Activated T-helper 1 cell treated with anti-CD3 and anti-CD28 coated beads, Interleukin-12 subunit alpha, Interleukin-12 subunit beta, Interleukin-2, Interleukin-4 antibody, amounts not matched to agents 30 ng/mL and 10 ng/mL and 1 ng/mL, durations not matched to agents 14 hours and 24 hours and 36 hours (primary cell): Measurements from ENCODE around the gene TPST2. TPM values are rescaled to one million over a fixed set of nuclear protein-coding genes. Genes with fewer than 3 reads are reported as not detected.

Experiments used
- DNase-seq: peaks from one replicate; pipeline ENCODE4 v3.0.0; 2021; ENCODE audit warnings: low spot score
- H3K27ac Mint-ChIP-seq: one replicate; pipeline ENCODE4 v1.8.0; 2021; ENCODE audit warnings: mild to moderate bottlenecking, mixed read lengths
- H3K27me3 Mint-ChIP-seq: one replicate; pipeline ENCODE4 v1.8.0; 2022; ENCODE audit warnings: mild to moderate bottlenecking, moderate library complexity, mixed read lengths; ENCODE audit not compliant: insufficient read depth
- H3K36me3 Mint-ChIP-seq: one replicate; pipeline ENCODE4 v1.8.0; 2021; ENCODE audit warnings: low read depth, mixed read lengths
- H3K4me1 Mint-ChIP-seq: one replicate; pipeline ENCODE4 v1.8.0; 2021; ENCODE audit warnings: low read depth, mixed read lengths
- H3K4me3 Mint-ChIP-seq: one replicate; pipeline ENCODE4 v1.8.0; 2021; ENCODE audit warnings: mild to moderate bottlenecking, moderate library complexity, mixed read lengths
- H3K9me3 Mint-ChIP-seq: one replicate; pipeline ENCODE4 v1.8.0; 2021; ENCODE audit warnings: mixed read lengths
- intact Hi-C: fragments of 100-400 bp; cut with micrococcal nuclease; formaldehyde crosslinking; loops from one replicate; pipeline ENCODE4 v1.15.1; 2024
- total RNA-seq: library from RNA; stranded (reverse); gene quantifications from 2 replicates; pipeline ENCODE4 v1.2.3, GENCODE V29; 2022

Gene TPST2
- total RNA-seq, 1 donor from 2014 or later = 36.1 TPM

GRCh38 chr22:26585104-26585790 lies 4.7 kb downstream of the TPST2 start:
- DNase-seq = no peak
- Mint-ChIP-seq H3K27ac (peak overlapping the region; percentile 23), H3K27me3 (no peaks in the 10 kb centered on the region), H3K4me1 (peaks cover 72% of the 10 kb centered on the region), H3K36me3 (peaks cover 25% of the 10 kb centered on the region), H3K4me3 (peak overlapping the region; percentile 30), H3K9me3 (no peaks in the 10 kb centered on the region)
- intact Hi-C loops = loop anchor here (5.0 kb wide), 1 partner anchor 38 kb away; no protein-coding TSS in a partner anchor

DNA sequence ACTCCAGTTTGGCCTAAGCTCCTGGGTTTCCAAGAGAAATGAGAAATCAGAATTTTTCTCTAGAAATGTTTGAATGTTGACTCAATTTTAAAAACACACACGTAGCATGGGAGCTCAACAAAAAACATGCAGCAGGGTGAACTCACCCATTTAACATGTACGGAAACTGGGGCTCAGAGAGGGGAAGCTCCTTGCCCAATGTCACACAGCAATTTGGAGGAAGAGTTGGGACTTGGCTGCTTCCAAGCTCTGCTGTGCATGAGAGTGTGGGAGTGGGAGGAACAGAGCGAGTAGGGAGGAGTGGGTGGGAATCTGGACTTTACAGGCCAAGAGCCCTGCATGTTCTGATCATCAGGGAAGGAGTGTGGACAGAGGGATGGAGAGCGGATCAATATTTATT lies 5.9 kb downstream of the TPST2 start:
- Mint-ChIP-seq H3K27me3 (no peaks in the 10 kb centered on the region), H3K4me3 (no peak overlapping the region), H3K36me3 (peaks cover 29% of the 10 kb centered on the region), H3K9me3 (no peaks in the 10 kb centered on the region), H3K27ac (peak overlapping the region; percentile 40), H3K4me1 (peaks cover 78% of the 10 kb centered on the region)
- DNase-seq = no peak
- intact Hi-C loops = no loop called here

- intact Hi-C loops = no loop called here
- Mint-ChIP-seq H3K36me3 (peaks cover 31% of the 10 kb centered on the region), H3K9me3 (no peaks in the 10 kb centered on the region), H3K4me3 (no peak overlapping the region), H3K27me3 (no peaks in the 10 kb centered on the region), H3K27ac (no peak overlapping the region), H3K4me1 (peaks cover 71% of the 10 kb centered on the region)
- DNase-seq = no peak
Measured at GRCh38 chr22:26581633-26582168, 8.2 kb downstream of the TPST2 start.

GRCh38 chr22:26581026-26581425 lies 8.9 kb downstream of the TPST2 start:
- Mint-ChIP-seq H3K27ac (peak overlapping the region; percentile 53), H3K9me3 (no peaks in the 10 kb centered on the region), H3K36me3 (peaks cover 36% of the 10 kb centered on the region), H3K4me1 (peaks cover 71% of the 10 kb centered on the region), H3K27me3 (no peaks in the 10 kb centered on the region), H3K4me3 (peak overlapping the region; percentile 9)
- no peak for DNase-seq
- intact Hi-C loops = no loop called here

- DNase-seq = no peak
- intact Hi-C loops = no loop called here
- peaks cover 69% of the 10 kb centered on the region for H3K4me1 Mint-ChIP-seq
- no peaks in the 10 kb centered on the region for H3K9me3 Mint-ChIP-seq
- H3K27ac Mint-ChIP-seq = peak overlapping the region; percentile 84
- H3K27me3 Mint-ChIP-seq = no peaks in the 10 kb centered on the region
- H3K36me3 Mint-ChIP-seq = peaks cover 35% of the 10 kb centered on the region
- peak overlapping the region; percentile 62 for H3K4me3 Mint-ChIP-seq
Measured at GRCh38 chr22:26580240-26580962, 9.5 kb downstream of the TPST2 start.

- peaks cover 39% of the 10 kb centered on the region for H3K36me3 Mint-ChIP-seq
- no peaks in the 10 kb centered on the region for H3K27me3 Mint-ChIP-seq
- H3K4me1 Mint-ChIP-seq = peaks cover 66% of the 10 kb centered on the region
- DNase-seq = peak; percentile 59
- intact Hi-C loops = loop anchor here (1.0 kb wide), 1 partner anchor 11 kb away; the partner anchor contains the start of gene TPST2
- no peaks in the 10 kb centered on the region for H3K9me3 Mint-ChIP-seq
- H3K4me3 Mint-ChIP-seq = peak overlapping the region; percentile 62
- H3K27ac Mint-ChIP-seq = peak overlapping the region; percentile 84
Measured at GRCh38 chr22:26579331-26579886, 10.5 kb downstream of the TPST2 start.

DNA sequence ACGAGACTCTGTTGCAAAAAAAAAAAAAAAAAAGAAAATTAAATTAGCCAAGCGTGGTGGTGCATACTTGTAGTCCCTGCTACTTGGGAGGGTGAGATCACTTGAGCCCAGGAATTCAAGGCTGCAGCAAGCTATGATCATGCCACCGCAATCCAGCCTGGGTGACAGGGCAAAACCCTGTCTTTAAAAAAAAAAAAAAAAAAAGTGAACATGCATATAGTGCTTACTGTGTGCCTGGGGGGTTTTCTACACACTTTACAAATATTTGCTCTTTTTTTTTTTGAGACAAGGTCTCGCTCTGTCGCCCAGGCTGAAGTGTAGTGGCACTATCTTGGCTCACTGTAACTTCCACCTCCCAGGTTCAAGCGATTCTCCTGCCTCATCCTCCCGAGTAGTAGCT lies 12.9 kb downstream of the TPST2 start:
- H3K27me3 Mint-ChIP-seq = no peaks in the 10 kb centered on the region
- intact Hi-C loops = no loop called here
- no peak overlapping the region for H3K27ac Mint-ChIP-seq
- no peaks in the 10 kb centered on the region for H3K9me3 Mint-ChIP-seq
- H3K4me3 Mint-ChIP-seq = no peak overlapping the region
- DNase-seq = no peak
- peaks cover 69% of the 10 kb centered on the region for H3K4me1 Mint-ChIP-seq
- peaks cover 45% of the 10 kb centered on the region for H3K36me3 Mint-ChIP-seq

GRCh38 chr22:26576026-26576680 lies 13.8 kb downstream of the TPST2 start:
- Mint-ChIP-seq H3K9me3 (no peaks in the 10 kb centered on the region), H3K36me3 (peaks cover 44% of the 10 kb centered on the region), H3K4me3 (no peak overlapping the region), H3K27ac (no peak overlapping the region), H3K4me1 (peaks cover 72% of the 10 kb centered on the region), H3K27me3 (no peaks in the 10 kb centered on the region)
- intact Hi-C loops = no loop called here
- no peak for DNase-seq

DNA sequence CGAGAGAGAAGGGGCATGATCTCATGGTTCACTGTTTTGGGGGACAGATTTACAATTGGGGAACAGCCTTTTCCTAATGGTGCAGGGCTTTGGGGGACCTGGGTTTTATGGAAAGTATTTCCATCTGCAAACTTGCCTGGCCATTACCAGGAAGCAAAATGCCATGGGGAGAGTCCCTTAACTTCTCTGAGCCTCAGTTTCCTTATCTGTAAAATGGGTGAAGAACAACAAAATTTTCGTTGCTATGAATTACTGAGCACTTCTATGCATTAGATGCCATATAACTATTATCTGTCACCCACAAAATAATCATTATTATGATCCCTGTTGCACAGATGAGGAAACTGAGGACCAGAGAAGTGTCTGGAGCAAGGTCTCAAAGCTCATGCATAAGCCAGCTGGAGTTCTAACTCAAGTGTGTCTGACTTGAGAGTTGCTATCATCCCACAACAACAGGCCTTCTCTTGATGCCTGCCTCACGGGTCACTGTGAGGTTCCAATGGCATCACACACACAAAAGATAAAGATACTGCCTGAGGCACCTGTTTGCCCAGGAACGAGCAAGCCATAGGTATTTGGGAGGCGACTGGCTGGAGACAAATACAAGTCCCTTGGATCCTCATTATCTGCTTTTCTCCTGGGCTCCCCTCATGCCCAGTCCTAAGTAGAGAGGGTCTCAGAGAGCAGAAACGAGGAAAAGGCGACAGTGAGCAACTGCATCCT lies 15.8 kb downstream of the TPST2 start:
- H3K27me3 Mint-ChIP-seq = no peaks in the 10 kb centered on the region
- no peak overlapping the region for H3K27ac Mint-ChIP-seq
- intact Hi-C loops = no loop called here
- H3K9me3 Mint-ChIP-seq = no peaks in the 10 kb centered on the region
- no peak for DNase-seq
- peaks cover 68% of the 10 kb centered on the region for H3K4me1 Mint-ChIP-seq
- H3K36me3 Mint-ChIP-seq = peaks cover 50% of the 10 kb centered on the region
- no peak overlapping the region for H3K4me3 Mint-ChIP-seq

- intact Hi-C loops = no loop called here
- Mint-ChIP-seq H3K4me1 (peaks cover 68% of the 10 kb centered on the region), H3K27me3 (no peaks in the 10 kb centered on the region), H3K36me3 (peaks cover 48% of the 10 kb centered on the region), H3K4me3 (no peak overlapping the region), H3K27ac (peak overlapping the region; percentile 61), H3K9me3 (no peaks in the 10 kb centered on the region)
- no peak for DNase-seq
Measured at GRCh38 chr22:26573026-26573662, 16.8 kb downstream of the TPST2 start.

DNA sequence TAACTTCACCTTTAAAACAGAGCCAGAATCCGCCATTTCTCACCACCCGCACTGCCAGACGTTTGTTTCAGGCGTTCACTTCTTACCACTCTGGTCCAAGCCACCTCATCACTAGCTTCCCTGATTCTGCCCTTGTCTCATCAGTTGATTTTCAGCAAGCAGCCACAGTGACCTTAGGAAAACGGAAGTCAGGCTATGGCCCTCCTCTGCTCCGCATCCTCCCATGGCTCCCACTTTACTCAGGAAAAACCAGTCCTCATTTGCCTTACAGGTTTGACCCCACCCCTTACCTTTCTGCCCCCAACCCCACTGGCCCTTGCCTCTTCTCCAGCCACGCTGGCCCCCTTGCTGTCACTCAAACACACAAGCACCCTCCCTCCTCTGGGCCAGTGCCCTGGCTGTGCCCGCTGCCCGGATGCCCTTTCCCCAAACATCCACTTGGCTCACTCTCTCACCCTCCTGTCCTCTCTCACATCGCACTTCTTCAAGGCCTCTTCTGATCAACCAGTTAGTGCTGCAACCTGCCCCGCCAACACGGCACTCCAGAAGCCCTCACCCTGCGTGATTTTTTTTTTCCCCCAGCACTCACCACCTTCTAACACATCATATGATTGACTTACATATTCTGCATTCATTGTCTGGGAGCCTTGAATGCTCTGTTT lies 18.9 kb downstream of the TPST2 start:
- no peak for DNase-seq
- Mint-ChIP-seq H3K4me1 (peaks cover 70% of the 10 kb centered on the region), H3K9me3 (no peaks in the 10 kb centered on the region), H3K36me3 (peaks cover 41% of the 10 kb centered on the region), H3K27me3 (no peaks in the 10 kb centered on the region), H3K27ac (peak overlapping the region; percentile 71), H3K4me3 (no peak overlapping the region)
- intact Hi-C loops = no loop called here
